GM18508 (cell line): ENCODE measurements around the gene SLC1A7.

Experiments used
- ATAC-seq: cut with Tn5 transposase; IDR thresholded peaks from one replicate; pipeline ENCODE4 v1.9.1; 2021; ENCODE audit warnings: moderate number of reproducible peaks; ENCODE audit not compliant: insufficient read depth, unreplicated experiment

Gene SLC1A7

GRCh38 chr1:53078333-53079101 is 63.9 kb downstream of the SLC1A7 start:
- no peak for ATAC-seq

GRCh38 chr1:53077599-53077965 is 64.9 kb downstream of the SLC1A7 start:
- ATAC-seq = no peak

- ATAC-seq = no peak
Measured at GRCh38 chr1:53076721-53077598, 65.5 kb downstream of the SLC1A7 start.

GRCh38 chr1:53076165-53076564 is 66.3 kb downstream of the SLC1A7 start:
- ATAC-seq = no peak

- no peak for ATAC-seq
Measured at GRCh38 chr1:53075761-53076163, 66.7 kb downstream of the SLC1A7 start.

- no peak for ATAC-seq
Measured at GRCh38 chr1:53075206-53075605, 67.2 kb downstream of the SLC1A7 start.

GRCh38 chr1:53074313-53075154 is 67.9 kb downstream of the SLC1A7 start:
- ATAC-seq = no peak

GRCh38 chr1:53073868-53074311 is 68.5 kb downstream of the SLC1A7 start:
- ATAC-seq = no peak

GRCh38 chr1:53073287-53073686 is 69.2 kb downstream of the SLC1A7 start:
- ATAC-seq = no peak

GRCh38 chr1:53071915-53072314 is 70.5 kb downstream of the SLC1A7 start:
- ATAC-seq = no peak

GRCh38 chr1:53071167-53071865 is 71.1 kb downstream of the SLC1A7 start:
- no peak for ATAC-seq

GRCh38 chr1:53070621-53071020 is 71.8 kb downstream of the SLC1A7 start:
- ATAC-seq = no peak

- no peak for ATAC-seq
Measured at GRCh38 chr1:53069663-53070327, 72.6 kb downstream of the SLC1A7 start.

- no peak for ATAC-seq
Measured at GRCh38 chr1:53069265-53069662, 73.2 kb downstream of the SLC1A7 start.

- ATAC-seq = no peak
Measured at GRCh38 chr1:53068314-53069099, 73.9 kb downstream of the SLC1A7 start.

GRCh38 chr1:53067886-53068285 is 74.6 kb downstream of the SLC1A7 start:
- ATAC-seq = no peak

- ATAC-seq = no peak
Measured at GRCh38 chr1:53066891-53067738, 75.3 kb downstream of the SLC1A7 start.

GRCh38 chr1:53066488-53066887 is 76.0 kb downstream of the SLC1A7 start:
- ATAC-seq = no peak
